T-helper 1 cell (primary cell): ENCODE measurements around the gene OR2L5.

Experiments
- DNase-seq, 5 donors: peaks; one replicate each; pipeline ENCODE4 v3.0.0-alpha.2; 2012 to 2020
- total RNA-seq, 4 donors: gene quantifications; one replicate each; lab custom pipeline; 2026; lab: John Stamatoyannopoulos, UW

OR2L5 gene, protein sequence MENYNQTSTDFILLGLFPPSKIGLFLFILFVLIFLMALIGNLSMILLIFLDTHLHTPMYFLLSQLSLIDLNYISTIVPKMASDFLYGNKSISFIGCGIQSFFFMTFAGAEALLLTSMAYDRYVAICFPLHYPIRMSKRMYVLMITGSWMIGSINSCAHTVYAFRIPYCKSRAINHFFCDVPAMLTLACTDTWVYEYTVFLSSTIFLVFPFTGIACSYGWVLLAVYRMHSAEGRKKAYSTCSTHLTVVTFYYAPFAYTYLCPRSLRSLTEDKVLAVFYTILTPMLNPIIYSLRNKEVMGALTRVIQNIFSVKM
- total RNA-seq = 0 to 0.15 (median 0) reads per million in 4 donors

DNA sequence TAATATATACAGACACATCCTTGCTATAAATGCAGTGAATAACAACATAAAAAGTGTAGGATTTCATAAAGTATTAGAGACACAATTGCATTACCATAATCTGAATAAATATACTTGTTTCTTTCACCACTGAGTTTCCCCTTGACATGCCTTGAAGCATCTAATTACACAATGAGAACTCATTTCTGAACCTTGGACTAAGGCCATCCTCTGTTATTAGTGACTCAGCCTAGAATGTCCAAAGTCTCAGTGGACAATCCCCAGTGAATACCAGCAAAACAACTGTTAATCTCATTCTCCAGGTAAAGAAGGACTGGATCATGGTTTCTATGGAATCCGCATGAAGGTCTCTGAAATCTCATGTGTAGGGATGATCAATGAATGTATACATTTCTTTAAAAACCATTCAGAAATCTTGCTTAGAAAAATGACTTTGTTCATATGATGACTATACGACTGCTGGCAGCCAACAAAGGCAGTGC, at the start of gene OR2L5:
Gene OR2L5, plus strand, starts transcription at position 432 of the 482 bp plus-strand sequence. CDS start 8,288 bp downstream, outside the sequence.
- no peak for DNase-seq

DNA sequence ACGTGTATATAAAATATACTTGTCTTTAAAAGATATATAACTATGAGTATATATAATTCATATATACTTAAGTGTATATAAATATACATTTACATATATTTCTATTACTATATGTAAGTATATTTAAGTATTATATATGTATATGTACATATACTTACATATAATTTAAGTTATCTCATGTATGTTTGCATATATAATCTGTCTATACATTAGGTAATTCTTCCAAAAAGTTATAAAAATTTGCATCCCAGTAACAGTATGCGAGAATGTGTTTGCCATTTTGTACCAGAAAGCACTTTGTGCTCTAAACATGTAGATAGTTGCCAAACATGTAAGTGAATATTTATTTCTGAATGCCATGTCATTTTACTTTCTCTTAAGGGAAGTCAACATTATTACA, 48.5 kb upstream of the OR2L5 start, which contains the start of gene OR2AK2:
Gene OR2AK2, plus strand, starts transcription at position 301 of the 400 bp plus-strand sequence. CDS start 144 bp downstream, outside the sequence.
- no peak for DNase-seq

DNA sequence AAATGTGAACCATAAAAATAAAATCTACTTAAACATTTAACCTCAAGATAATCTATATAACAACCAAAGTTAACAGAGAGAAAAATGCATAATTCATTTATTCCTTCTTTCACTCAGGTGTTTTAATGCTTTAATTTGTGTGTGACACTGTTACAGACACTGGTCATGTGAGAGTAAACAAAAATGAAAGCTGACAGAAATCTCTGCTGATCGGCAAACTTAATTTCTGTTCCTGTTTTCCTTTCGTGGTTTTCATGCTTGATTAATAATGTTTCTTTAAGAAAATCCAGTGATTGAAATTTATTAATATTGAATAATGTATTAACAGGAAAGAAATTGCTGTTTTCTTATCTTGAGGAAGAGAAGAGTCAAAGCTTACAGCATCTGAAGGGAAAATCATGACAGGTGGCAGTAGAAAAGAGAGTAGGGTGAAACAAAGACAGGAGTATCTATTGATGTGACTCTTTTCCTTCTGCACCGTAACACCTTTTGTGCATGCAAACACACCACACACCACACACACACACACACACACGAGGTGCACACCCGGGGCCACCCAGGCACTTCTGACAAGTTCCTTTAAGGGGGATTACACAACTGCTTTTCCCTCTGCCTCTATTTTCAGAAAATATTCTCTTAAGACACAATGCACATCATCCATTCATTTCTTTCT, 46.8 kb upstream of the OR2L5 start:
- DNase-seq = no peak

DNA sequence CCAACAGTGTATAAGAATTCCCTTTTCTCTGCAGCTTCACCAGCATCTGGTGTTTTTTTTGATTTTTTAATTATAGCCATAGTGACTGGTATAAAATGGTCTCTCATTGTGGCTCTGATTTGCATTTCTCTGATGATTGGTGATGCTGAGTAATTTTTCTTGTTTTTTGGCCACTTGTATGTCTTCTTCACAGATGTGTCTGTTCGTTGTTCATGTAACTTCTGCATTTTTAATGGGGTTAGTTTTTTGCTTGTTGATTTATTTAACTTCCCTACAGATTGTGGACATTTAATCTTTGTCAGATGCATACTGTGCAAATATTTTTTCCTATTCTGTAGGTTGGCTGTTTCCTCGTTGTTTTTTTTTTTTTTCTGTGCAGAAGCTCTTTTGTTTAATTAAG, 20.5 kb upstream of the OR2L5 start:
- no peak for DNase-seq

DNA sequence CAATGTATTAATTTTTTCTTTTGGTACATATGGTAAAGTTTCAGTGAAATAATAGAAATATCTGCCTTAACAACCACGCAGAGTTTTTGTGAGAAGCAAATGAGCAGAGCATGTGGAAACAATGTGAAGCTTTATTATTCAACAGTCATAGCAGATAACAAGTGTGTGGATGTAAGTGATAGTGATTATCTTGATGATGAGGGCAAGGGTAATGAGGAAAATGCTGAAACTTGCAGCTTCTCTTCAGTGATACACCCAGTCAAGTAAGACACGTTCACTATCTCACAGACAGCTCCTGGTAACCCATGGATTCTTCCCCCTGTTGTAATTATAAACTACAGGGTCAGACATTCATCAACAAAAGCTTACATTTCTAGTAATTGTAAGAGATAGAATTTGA, 14.6 kb upstream of the OR2L5 start:
- no peak for DNase-seq

DNA sequence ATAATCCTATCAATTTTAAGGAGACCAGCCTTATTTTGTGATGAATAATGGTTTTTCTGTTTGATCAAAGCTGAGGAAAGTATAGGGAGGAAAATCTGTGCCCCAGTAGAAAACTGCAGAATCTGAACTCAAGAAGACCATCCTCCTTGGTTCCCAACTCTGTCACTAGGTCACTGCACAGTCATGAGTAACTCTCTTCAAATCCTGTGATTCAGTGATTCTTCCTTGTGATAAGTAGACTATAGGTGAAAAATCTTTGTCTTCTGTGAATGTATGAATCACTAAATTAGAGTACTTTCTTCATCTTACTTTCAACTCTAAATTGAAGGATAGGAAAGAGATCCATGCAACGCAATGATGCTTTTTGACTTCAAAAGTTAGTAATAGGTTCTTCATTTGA, 13.3 kb upstream of the OR2L5 start:
- DNase-seq = no peak

DNA sequence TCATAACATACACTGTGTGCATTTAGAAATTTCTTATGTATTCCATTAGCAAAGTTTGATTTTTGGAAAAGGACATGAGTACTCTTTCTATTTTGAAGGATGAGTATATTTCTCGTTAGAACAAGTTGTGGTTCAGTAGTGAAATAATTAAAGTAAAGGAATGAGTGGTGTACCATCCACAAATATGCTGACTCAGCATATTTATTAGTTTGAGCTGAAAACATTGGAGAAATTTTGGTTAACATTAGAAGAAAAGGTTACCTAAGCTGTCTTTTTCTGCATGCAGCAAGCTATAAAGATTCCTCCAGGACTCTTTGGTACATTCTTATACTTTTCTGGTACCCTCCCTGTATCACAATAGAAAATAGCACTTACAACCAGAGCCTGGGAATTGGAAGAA, 5.7 kb upstream of the OR2L5 start:
- no peak for DNase-seq

DNA sequence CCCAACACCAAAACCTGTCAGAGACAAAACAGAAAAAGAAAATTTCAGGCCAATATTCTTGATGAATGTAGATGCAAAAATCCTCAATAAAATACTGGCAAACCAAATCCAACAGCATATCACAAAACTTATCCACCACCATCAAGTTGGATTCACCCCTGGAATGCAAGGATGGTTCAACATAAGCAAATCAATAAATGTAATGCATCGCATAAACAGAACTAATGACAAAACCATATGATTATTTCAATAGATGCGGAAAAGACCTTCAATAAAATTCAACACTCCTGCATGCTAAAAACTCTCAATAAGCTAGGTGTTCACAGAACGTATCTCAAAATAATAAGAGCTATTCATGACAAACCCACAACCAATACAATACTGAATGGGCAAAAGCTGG, 3.8 kb upstream of the OR2L5 start:
- no peak for DNase-seq

DNA sequence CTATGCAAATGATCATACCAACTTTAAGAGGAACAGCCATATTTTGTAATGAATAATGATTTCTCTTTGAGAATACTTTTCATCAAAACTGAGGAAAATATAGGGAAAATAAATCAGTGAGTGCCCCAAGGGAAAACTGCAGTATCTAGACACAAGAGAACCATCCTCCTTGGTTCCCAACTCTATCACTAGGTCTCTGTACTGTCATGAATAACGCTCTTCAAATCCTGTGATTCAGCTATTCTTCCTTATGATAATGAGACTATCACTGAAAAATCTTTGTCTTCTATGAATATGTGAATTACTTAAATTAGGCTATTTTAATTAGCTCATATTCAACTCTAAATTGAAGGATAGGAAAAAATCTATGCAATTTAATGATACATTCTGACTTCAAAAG, 2.3 kb downstream of the OR2L5 start:
- no peak for DNase-seq

DNA sequence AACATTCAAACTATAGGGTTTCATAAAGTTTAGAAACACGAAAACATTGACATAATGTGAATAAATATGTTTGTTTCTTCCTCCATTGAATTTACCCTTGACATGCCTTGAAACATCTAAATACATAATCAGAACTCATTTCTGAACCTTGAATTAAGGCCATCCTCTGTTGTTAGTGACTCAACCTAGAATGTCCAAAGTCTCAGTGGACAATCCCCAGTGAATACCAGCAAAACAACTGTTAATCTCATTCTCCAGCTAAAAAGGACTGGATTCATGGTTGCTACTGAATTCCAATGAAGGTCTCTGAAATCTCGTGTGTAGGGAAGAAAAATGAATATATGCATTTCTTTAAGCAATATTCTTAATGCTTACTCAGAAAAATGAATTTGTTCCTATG, 16.3 kb downstream of the OR2L5 start, which contains the start of gene OR2L2:
Gene OR2L2, plus strand, starts transcription at position 301 of the 400 bp plus-strand sequence. CDS start 8,198 bp downstream, outside the sequence.
- no peak for DNase-seq

DNA sequence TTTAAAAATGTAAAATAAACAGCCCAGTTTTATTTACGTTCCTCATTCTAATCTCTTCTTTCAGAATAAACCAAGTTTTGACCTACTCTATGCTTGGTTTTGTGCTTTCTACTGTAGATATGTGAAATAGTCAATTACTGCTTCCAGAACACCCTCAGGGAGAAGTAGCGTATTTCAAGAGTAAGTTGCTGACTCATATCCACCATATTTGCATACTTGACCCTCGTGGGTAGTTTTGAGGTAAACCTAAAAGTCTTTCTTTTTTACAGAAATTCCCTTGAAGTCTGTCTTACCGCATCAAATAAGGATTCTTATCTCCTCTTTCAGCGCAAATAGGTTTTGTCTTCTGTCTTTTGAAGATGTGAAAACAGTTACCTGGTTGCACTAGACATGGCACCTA, 31.7 kb downstream of the OR2L5 start:
- no peak for DNase-seq

DNA sequence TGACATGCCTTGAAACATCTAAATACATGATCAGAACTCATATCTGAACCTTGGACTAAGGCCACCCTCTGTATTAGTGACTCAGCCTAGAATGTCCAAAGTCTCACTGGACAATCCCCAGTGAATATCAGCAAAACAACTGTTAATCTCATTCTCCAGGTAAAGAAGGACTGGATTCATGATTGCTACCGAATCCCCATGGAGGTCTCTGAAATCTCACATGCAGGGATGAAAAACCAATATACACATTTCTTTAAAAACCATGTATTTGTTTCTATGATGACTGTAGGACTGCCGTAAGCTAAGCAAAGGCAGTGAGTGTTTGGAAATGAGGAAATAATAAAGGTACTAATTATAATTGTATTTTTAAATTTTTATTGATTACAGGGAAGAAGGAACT, 33.1 kb downstream of the OR2L5 start, which contains the start of gene OR2L3:
Gene OR2L3, plus strand, starts transcription at position 301 of the 400 bp plus-strand sequence. CDS start 13,846 bp downstream, outside the sequence.
- DNase-seq = no peak

DNA sequence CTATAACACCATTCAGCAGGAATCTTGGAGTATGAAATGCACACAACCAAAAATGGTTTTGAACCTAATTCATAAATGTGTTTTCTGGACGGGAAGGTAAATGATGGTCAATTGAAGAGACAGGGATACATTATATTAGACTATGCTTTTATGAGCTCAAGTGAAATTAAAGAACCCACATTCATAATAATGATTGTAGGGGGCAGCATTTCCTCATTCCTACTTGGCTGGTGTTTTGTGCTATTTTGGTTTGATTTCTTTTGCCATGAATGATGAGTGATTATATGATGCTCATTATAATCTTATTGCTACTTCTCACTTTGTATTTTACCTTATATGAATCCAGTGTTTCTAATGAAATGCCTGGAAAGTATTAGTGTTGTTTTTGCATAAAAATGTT, 33.5 kb downstream of the OR2L5 start:
- no peak for DNase-seq

DNA sequence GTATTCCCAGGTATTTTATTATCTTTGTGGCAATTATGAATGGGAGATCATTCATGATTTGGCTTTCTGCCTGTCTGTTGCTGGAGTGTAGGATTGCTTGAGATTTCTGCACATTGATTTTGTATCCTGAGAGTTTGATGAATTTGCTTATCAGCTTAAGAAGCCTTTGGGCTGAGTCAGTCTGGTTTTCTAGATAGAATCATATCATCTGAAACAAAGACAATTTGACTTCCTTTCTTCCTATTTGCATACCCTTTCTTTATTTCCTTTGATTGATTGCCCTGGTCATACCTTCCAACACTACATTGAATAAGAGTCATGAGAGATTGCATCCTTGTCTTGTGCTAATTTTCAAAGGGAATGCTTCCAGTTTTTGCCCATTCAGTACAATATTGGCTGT, 41.2 kb downstream of the OR2L5 start:
- DNase-seq = no peak

DNA sequence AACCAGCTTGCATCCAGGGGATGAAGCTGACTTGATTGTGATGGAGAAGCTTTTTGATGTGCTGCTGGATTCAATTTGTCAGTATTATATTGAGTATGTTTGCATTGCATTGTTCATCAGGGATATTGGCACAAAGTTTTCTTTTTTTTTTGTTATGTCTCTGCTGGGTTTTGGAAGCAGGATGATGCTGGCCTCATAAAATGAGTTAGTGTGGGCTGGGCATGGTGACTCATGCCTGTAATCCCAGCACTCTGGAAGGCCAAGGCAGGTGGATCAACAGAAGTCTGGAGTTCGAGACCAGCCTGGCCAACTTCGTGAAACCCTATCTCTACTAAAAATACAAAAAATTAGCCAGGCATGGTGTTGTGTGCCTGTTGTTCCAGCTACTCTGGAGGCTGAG, 41.8 kb downstream of the OR2L5 start:
- no peak for DNase-seq

DNA sequence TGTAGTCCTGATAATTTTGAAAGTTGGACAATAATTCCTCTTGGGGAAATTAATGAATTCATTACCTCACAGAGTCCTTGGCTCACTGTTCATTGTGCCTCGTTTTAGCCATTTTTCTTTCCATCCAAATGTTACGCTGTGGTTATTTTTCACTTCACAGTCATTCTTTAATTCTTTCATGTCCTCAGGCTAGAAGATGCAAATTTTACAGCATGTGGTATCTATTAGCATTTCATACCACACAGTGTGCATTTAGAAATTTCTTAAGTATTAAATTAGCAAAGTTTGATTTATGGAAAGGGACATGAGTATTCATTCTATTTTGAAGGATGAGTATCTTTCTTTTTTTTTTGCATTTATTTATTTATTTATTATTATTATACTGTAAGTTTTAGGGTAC, 51.6 kb downstream of the OR2L5 start:
- no peak for DNase-seq

DNA sequence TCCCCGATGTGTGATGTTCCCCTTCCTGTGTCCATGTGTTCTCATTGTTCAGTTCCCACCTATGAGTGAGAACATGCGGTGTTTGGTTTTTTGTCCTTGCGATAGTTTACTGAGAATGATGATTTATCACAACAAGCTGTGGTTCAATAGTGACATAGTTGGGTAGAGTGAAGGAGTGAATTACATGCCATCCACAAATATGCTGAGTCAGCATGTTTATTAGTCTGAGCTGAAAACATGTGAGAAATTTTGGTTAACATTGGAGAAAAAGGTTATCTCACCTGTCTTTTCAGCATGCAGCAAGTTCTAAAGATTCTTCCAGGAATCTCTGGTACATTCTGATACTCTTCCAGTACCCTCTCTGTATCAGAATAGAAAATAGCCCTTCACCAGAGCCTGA, 52.1 kb downstream of the OR2L5 start:
- DNase-seq = no peak
